Measurements from ENCODE around the gene SYCE1L.

DNA sequence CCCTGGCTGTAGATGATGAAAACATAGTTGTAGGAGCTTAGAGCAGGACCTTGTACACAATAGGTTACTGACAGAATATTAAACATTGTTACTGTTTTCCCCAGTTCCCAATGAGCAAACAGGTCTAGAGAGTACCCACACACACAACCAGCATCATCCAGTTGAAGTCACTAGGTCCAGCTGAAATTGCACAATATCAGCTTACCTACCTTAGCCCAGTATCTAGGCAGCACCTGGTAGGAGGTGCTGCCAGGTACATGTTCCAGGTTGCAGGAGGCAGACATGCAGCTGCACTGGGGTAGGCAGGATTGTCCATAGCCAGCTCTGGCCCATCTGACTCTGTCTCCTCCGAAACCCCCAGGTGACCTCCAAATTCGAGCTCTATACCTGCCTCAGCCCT lies 1.5 kb upstream of the SYCE1L start:
- TF ChIP-seq, protein P1, sequence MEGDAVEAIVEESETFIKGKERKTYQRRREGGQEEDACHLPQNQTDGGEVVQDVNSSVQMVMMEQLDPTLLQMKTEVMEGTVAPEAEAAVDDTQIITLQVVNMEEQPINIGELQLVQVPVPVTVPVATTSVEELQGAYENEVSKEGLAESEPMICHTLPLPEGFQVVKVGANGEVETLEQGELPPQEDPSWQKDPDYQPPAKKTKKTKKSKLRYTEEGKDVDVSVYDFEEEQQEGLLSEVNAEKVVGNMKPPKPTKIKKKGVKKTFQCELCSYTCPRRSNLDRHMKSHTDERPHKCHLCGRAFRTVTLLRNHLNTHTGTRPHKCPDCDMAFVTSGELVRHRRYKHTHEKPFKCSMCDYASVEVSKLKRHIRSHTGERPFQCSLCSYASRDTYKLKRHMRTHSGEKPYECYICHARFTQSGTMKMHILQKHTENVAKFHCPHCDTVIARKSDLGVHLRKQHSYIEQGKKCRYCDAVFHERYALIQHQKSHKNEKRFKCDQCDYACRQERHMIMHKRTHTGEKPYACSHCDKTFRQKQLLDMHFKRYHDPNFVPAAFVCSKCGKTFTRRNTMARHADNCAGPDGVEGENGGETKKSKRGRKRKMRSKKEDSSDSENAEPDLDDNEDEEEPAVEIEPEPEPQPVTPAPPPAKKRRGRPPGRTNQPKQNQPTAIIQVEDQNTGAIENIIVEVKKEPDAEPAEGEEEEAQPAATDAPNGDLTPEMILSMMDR (IDR thresholded peaks at IDR 0.05), result no peak
- no peak for TF ChIP-seq POLR2A (IDR thresholded peaks at IDR 0.05)
